Hepatocyte (in vitro differentiated cells): Measurements from ENCODE around the gene CCDC28B.

Experiments
- CTCF ChIP-seq: fragments of 200-600 bp; sonication (generic); IDR thresholded peaks from 2 replicates; pipeline ENCODE4 v1.5.1; 2016; ENCODE audit warnings: antibody characterized with exemption, mild to moderate bottlenecking; ENCODE audit not compliant: poor library complexity
- EZH2 ChIP-seq: fragments of 200-600 bp; sonication (generic); IDR thresholded peaks from 2 replicates; pipeline ENCODE4 v1.6.1; 2016; ENCODE audit warnings: antibody characterized with exemption, mild to moderate bottlenecking, borderline replicate concordance

GRCh38 chr1:32240140-32240951 lies 40.0 kb downstream of the CCDC28B start:
- TF ChIP-seq CTCF = peak; percentile 36
- TF ChIP-seq EZH2 = no peak
